Dermis blood vessel endothelial cell (primary cell): ENCODE measurements around the gene UVSSA. TPM values are rescaled to one million over a fixed set of nuclear protein-coding genes. Genes with fewer than 3 reads are reported as not detected.

ENCODE experiments used
- DNase-seq: peaks from one replicate; pipeline ENCODE4 v3.0.0; 2010
- total RNA-seq: library from RNA; depleted of rRNA; stranded (reverse); fragments of >200 nt; gene quantifications from 2 replicates; pipeline ENCODE4 v1.2.3, GENCODE V29; 2014

UVSSA gene
- total RNA-seq, 1 donor from 2014 or later = 6.1 TPM

- DNase-seq = peak; percentile 89
Observed at GRCh38 chr4:1351854-1352566, 5.0 kb downstream of the UVSSA start.

DNA sequence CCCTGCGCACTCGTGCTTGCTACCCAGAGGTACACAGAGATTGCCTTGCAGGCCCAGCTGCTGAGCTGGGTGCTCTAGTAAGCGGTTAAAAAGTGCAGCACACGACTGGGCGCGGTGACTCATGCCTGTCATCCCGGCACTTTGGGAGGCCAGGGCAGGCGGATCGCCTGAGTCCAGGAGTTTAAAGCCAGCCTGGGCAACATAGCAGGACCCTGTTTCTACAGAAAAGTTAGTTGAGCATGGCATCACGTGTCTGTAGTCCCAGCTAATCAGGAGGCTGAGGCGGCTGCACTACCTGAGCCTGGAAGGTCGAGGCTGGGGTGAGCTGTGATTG is 5.5 kb downstream of the UVSSA start:
- DNase-seq = no peak

- no peak for DNase-seq
Observed at GRCh38 chr4:1353186-1354055, 6.4 kb downstream of the UVSSA start.

- no peak for DNase-seq
Observed at GRCh38 chr4:1354136-1354982, 7.4 kb downstream of the UVSSA start.

DNA sequence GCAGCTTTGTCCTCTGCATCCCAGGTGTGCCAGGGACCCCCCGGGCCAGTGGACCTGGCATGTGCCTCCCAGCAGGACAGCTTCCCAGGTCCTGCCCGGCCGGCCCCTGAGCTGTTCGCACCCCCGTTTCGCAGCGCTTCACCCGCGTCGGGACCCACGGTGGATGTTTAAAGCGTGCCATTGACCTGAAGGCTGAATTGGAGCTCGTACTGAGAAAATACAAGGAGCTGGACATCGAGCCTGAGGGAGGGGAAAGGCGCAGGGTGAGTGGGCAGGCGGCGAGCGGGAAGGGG is 7.9 kb downstream of the UVSSA start:
- DNase-seq = no peak

DNA sequence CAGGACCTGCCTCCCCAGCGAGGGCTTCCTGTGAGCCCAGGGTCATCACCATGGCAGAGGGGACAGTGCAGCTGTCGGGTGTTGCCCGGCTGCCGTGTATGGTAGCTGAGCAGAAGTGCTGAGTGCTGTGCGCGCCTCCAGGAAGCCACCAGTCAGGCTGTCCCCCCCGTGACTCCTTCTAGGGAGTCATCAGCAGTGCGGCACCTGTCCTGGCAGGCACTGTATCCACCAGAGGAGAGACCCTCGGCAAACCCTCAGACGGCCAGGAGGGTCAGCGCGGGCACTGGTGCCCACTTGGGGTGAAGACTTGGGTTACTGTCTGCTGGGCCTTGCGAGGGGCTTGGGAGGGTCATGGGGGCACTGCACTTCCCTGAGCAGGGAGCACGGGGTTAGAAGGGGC is 8.4 kb downstream of the UVSSA start:
- DNase-seq = no peak

DNA sequence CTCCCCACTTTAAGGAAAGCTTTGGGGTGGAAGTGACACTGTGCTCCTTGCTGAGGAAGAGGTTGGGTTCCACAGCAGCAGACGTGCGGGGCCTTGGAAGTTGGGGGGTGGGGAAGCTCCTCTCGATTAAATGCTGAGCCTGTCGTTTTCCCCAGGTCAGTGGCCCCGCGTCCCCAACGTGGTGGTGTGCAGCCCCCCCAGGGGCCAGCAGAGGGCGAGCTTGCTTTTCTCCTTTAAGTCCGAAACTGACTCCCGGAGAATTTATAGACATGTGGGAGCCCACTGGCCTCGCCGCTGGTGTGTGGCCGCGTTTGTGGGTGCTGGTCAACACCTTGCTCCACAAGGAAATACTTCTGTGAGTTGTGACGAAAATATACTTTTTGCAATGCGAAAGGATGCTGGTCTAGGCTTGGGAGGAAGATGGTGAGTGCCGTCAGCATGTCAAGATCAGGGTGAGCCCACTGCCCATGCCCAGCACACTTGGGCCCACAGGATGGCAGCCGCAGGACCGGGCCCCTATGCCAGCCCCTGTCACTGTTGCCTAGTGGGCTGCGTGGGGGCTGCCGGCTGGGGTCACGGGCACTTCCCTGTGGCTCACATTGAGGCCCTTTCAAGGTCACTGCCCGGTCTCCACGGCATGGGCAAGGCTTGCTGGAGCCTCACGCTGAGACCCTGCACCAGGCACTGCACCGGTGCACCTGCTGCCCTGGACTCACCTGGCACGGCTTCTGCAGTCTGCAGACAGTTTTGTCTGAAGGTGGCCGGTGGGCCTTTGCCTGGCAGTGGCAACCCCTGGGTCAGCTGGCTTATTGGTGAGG is 9.4 kb downstream of the UVSSA start:
- peak; percentile 74 for DNase-seq

GRCh38 chr4:1357356-1358248 is 10.6 kb downstream of the UVSSA start:
- DNase-seq = no peak

- DNase-seq = no peak
Observed at GRCh38 chr4:1358421-1359143, 11.6 kb downstream of the UVSSA start.

GRCh38 chr4:1359144-1359501 is 12.1 kb downstream of the UVSSA start:
- DNase-seq = no peak

DNA sequence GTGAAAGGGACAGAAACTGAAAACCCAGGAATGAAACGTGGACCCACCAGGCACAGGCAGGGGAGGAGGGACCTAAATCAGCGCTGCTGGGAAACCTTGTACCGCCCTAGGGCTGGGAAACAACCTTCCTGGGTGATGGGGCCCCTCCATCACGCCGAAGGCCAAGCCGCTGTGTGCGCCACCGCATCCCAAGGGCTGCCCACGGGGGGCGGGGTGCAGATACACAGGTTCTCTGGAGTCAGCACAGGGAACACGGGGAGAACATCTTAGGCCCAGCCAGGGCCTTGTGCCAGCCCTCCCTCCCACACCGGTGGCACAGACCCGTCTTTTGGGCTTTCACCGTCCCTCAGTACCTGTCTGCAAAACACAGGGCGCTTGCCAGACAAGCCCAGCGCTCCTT is 13.0 kb downstream of the UVSSA start:
- no peak for DNase-seq

GRCh38 chr4:1360423-1361283 is 13.6 kb downstream of the UVSSA start:
- DNase-seq = no peak

- no peak for DNase-seq
Observed at GRCh38 chr4:1361431-1361830, 14.4 kb downstream of the UVSSA start.

DNA sequence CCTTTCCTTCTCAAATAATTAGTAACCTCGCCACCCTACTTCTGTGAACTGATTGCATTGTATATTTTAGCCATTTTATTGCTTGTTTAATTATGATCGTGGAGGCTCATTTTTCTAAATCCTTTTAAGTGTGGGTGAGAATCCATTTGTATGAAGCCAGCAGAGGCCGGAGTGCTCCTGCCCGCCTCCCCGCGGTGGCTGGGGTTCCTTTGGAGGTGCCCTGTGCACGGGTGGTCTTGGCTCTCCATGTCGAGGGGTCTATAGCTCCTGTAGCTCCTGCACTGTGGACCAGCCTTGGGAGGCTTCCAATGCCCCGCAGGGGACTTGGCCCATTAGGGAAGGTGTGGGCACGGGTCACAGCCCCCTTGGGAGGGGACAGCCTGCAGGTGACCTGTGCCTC is 15.0 kb downstream of the UVSSA start:
- no peak for DNase-seq

DNA sequence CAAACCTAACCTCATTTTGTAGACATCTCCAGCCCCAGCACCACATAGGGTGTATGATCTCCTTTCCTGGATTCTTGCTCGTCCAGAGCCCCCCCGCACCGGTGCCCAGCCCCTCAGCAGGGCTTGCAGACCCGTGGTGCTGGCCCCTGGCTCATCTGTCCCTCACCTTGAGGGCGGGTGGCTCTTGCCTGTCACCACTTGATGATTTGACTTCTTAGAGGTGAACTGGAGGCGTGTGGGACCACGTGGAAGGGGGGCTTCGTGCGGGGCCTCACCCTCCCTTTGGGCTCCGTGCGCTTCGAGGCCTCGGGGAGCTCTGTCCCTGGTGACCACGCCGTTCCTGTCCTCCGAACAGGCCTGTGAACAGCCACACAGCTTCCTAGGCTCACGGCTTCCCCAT is 15.5 kb downstream of the UVSSA start:
- DNase-seq = no peak

DNA sequence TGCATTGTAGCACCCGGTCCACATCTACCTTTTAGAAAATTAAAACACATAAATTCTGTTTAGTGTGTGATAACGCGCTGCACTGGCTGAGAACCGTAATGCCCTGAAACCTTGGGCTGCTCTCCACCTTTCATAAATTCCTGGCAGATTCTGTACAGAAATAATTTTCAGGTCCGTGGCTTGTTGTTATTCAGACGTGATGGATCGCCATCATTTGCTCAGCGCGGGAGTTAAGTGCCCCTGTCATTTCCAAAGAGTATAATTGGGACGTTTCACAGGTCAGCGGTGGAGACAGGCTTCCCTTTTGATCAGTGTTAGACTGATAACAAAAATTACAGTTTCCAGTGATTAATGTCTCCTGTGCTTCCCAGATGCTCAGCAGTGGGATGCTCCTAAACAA is 16.5 kb downstream of the UVSSA start:
- no peak for DNase-seq

GRCh38 chr4:1364217-1364616 is 17.2 kb downstream of the UVSSA start:
- no peak for DNase-seq

GRCh38 chr4:1364748-1365147 is 17.7 kb downstream of the UVSSA start:
- no peak for DNase-seq

DNA sequence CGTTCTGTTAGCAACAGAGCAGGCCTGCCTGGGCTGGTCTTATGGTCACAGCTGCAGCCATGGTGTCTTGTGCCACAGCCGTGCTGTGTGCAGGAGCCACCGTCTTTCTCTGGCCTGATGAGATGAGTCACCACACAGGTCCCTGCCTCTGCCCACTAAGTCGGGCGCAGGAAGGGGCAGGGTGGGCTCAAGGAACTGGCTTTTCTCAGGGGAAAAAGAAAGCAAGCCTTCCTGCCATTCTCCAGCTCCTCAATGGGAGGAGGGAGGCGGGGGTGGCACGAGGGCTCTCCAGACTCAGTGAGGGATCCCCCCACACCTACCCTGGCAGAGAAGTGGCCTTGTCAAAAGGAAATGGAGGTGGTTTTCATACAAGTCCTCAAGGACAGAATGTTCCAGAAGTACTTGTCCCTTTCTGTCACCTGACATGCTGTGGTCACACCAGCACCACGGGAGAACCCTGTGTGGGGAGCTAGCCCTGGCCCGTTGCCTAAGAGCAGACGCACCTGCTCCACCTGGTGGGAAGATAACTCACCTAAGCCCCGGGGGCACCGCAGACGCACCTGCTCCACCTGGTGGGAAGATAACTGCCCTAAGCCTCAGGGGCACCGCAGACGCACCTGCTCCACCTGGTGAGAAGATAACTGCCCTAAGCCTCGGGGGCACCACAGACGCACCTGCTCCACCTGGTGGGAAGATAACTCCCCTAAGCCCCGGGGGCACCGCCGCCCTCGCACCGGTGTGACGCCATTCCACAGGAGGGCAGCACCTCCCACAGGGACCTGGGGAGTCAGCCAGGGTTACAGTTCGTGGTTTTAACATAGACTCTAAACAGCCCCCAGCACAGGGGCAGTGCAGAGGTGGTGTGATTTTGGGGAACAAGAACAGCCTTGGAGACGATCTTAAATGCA is 18.5 kb downstream of the UVSSA start:
- no peak for DNase-seq
